Measurements from ENCODE around the gene MVB12B. TPM values are rescaled to one million over a fixed set of nuclear protein-coding genes. Genes with fewer than 3 reads are reported as not detected.

Gene MVB12B
- total RNA-seq, 1 experiment from 2014 or later: 10.9 TPM

- Histone ChIP-seq H3K27ac (ENCODE audit: low read depth, low read length) (no peak overlapping the region), H3K4me2 (ENCODE audit: low read length) (no peak overlapping the region), H3K9me2 (ENCODE audit: insufficient read depth) (no peaks in the 10 kb centered on the region), H4K20me1 (ENCODE audit: insufficient read depth) (no peaks in the 10 kb centered on the region), H3K36me3 (ENCODE audit: control insufficient read depth in 1 of 2, insufficient read depth in 2 of 2, low read length in 2 of 2) (no peaks in the 10 kb centered on the region), H3K79me2 (ENCODE audit: insufficient read depth, low read length) (no peaks in the 10 kb centered on the region), H3K4me3 (replicated peaks in 1 of 2; ENCODE audit: low read depth in 1 of 2, low read length in 2 of 2) (no peak overlapping the region), H2AFZ (ENCODE audit: low read depth, low read length, poor library complexity, severe bottlenecking) (no peak overlapping the region), H3K9ac (ENCODE audit: low read length) (no peak overlapping the region), H3K9me3 (ENCODE audit: control insufficient read depth in 1 of 2, insufficient read depth in 1 of 2, low read depth in 1 of 2, low read length in 2 of 2) (no peaks in the 10 kb centered on the region), H3K27me3 (ENCODE audit: insufficient read depth, low read length) (no peaks in the 10 kb centered on the region), H3K4me1 (ENCODE audit: control insufficient read depth in 1 of 2, insufficient read depth in 2 of 2, low read length in 2 of 2) (no peaks in the 10 kb centered on the region)
- TF ChIP-seq EZH2phosphoT487 (IDR thresholded peaks at IDR 0.05; ENCODE audit: borderline replicate concordance): no peak
- no peak for TF ChIP-seq CEBPB (IDR thresholded peaks at IDR 0.05; ENCODE audit: low read depth)
- TF ChIP-seq RAD21 (IDR thresholded peaks at IDR 0.05; ENCODE audit: low read depth): no peak
- TF ChIP-seq, protein P1, sequence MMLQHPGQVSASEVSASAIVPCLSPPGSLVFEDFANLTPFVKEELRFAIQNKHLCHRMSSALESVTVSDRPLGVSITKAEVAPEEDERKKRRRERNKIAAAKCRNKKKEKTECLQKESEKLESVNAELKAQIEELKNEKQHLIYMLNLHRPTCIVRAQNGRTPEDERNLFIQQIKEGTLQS (IDR thresholded peaks at IDR 0.05): no peak
- no peak for TF ChIP-seq POLR2AphosphoS5 (IDR thresholded peaks at IDR 0.05; ENCODE audit: low read depth, low read length)
- no peak for TF ChIP-seq EGR1 (IDR thresholded peaks at IDR 0.05; ENCODE audit: low read depth)
- no peak for TF ChIP-seq POLR2A (IDR thresholded peaks at IDR 0.05; ENCODE audit: borderline replicate concordance, extremely low read depth, insufficient read depth, insufficient read length)
- TF ChIP-seq SIN3A (IDR thresholded peaks at IDR 0.05; ENCODE audit: low read depth): no peak
- no peak for TF ChIP-seq ZNF274 (IDR thresholded peaks at IDR 0.05; ENCODE audit: low read depth, low read length)
- CTCF ChIA-PET: no interaction called here
- no peak for DNase-seq (ENCODE audit: low read depth, low spot score)
- POLR2A ChIA-PET: no interaction called here
- ATAC-seq: no peak
- intact Hi-C loops (cut with micrococcal nuclease): no loop called here
- BruUV-seq (replicated peaks): no TSS peak
- RAD21 ChIA-PET (ENCODE audit: low non-redundant PET in 1 of 2, low total read pairs in 2 of 2, uncharacterized antibody in 2 of 2, unreplicated experiment in 2 of 2): no interaction called here
Measured at GRCh38 chr9:126403397-126403796, 76.8 kb downstream of the MVB12B start.

GRCh38 chr9:126404459-126404858 is 77.8 kb downstream of the MVB12B start:
- RAD21 ChIA-PET (ENCODE audit: low non-redundant PET in 1 of 2, low total read pairs in 2 of 2, uncharacterized antibody in 2 of 2, unreplicated experiment in 2 of 2): no interaction called here
- DNase-seq (ENCODE audit: low read depth, low spot score) (no peak), ATAC-seq (no peak)
- CTCF ChIA-PET: no interaction called here
- no peaks in the 10 kb centered on the region for H4K20me1 ChIP-seq (ENCODE audit: insufficient read depth)
- no peak overlapping the region for H3K4me3 ChIP-seq (replicated peaks in 1 of 2; ENCODE audit: low read depth in 1 of 2, low read length in 2 of 2)
- BruUV-seq (replicated peaks): no TSS peak
- intact Hi-C loops (cut with micrococcal nuclease): no loop called here
- no peak overlapping the region for H3K4me2 ChIP-seq (ENCODE audit: low read length)
- H3K79me2 ChIP-seq (ENCODE audit: insufficient read depth, low read length): no peaks in the 10 kb centered on the region
- H3K36me3 ChIP-seq (ENCODE audit: control insufficient read depth in 1 of 2, insufficient read depth in 2 of 2, low read length in 2 of 2): no peaks in the 10 kb centered on the region
- no peaks in the 10 kb centered on the region for H3K27me3 ChIP-seq (ENCODE audit: insufficient read depth, low read length)
- H3K9me3 ChIP-seq (ENCODE audit: control insufficient read depth in 1 of 2, insufficient read depth in 1 of 2, low read depth in 1 of 2, low read length in 2 of 2): no peaks in the 10 kb centered on the region
- TF ChIP-seq SRF (IDR thresholded peaks at IDR 0.05; ENCODE audit: low read depth) (no peak), CTCF (IDR thresholded peaks at IDR 0.05 in 2 of 3, conservative IDR thresholded peaks at IDR 0.05 in 1 of 3; ENCODE audit: borderline replicate concordance in 1 of 3, insufficient read depth in 1 of 3, low read depth in 2 of 3, low read length in 2 of 3) (no peak), ZFX (IDR thresholded peaks at IDR 0.05) (no peak), CBX3 (IDR thresholded peaks at IDR 0.05; ENCODE audit: low read depth) (no peak), SIN3A (IDR thresholded peaks at IDR 0.05; ENCODE audit: low read depth) (no peak)
- TF ChIP-seq, protein P2, sequence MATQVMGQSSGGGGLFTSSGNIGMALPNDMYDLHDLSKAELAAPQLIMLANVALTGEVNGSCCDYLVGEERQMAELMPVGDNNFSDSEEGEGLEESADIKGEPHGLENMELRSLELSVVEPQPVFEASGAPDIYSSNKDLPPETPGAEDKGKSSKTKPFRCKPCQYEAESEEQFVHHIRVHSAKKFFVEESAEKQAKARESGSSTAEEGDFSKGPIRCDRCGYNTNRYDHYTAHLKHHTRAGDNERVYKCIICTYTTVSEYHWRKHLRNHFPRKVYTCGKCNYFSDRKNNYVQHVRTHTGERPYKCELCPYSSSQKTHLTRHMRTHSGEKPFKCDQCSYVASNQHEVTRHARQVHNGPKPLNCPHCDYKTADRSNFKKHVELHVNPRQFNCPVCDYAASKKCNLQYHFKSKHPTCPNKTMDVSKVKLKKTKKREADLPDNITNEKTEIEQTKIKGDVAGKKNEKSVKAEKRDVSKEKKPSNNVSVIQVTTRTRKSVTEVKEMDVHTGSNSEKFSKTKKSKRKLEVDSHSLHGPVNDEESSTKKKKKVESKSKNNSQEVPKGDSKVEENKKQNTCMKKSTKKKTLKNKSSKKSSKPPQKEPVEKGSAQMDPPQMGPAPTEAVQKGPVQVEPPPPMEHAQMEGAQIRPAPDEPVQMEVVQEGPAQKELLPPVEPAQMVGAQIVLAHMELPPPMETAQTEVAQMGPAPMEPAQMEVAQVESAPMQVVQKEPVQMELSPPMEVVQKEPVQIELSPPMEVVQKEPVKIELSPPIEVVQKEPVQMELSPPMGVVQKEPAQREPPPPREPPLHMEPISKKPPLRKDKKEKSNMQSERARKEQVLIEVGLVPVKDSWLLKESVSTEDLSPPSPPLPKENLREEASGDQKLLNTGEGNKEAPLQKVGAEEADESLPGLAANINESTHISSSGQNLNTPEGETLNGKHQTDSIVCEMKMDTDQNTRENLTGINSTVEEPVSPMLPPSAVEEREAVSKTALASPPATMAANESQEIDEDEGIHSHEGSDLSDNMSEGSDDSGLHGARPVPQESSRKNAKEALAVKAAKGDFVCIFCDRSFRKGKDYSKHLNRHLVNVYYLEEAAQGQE (IDR thresholded peaks at IDR 0.05; ENCODE audit: low read depth): no peak
- H3K9me2 ChIP-seq (ENCODE audit: insufficient read depth): no peaks in the 10 kb centered on the region
- no peak overlapping the region for H3K27ac ChIP-seq (ENCODE audit: low read depth, low read length)
- POLR2A ChIA-PET: no interaction called here
- H3K9ac ChIP-seq (ENCODE audit: low read length): no peak overlapping the region
- H2AFZ ChIP-seq (ENCODE audit: low read depth, low read length, poor library complexity, severe bottlenecking): no peak overlapping the region
- no peaks in the 10 kb centered on the region for H3K4me1 ChIP-seq (ENCODE audit: control insufficient read depth in 1 of 2, insufficient read depth in 2 of 2, low read length in 2 of 2)

All from HCT116 (cell line).